GM12872 (cell line): ENCODE measurements around the gene GNG2.

Experiments used
- CTCF ChIP-seq: IDR thresholded peaks from 3 replicates; pipeline ENCODE4 v1.5.1; 2011; ENCODE audit warnings: low read depth, mild to moderate bottlenecking, low read length, moderate library complexity; ENCODE audit not compliant: insufficient read depth

GNG2 gene

GRCh38 chr14:51867741-51868140, 7.3 kb downstream of the GNG2 start:
- no peak for TF ChIP-seq CTCF

GRCh38 chr14:51868405-51868804, 8.0 kb downstream of the GNG2 start:
- no peak for TF ChIP-seq CTCF

- TF ChIP-seq CTCF: no peak
These were observed 9.1 kb downstream of the GNG2 start for GRCh38 chr14:51869411-51870100.

GRCh38 chr14:51870606-51871005, 10.2 kb downstream of the GNG2 start:
- no peak for TF ChIP-seq CTCF

- no peak for TF ChIP-seq CTCF
These were observed 11.4 kb downstream of the GNG2 start for GRCh38 chr14:51871846-51872245.

- TF ChIP-seq CTCF: no peak
These were observed 12.0 kb downstream of the GNG2 start for GRCh38 chr14:51872396-51872795.

- TF ChIP-seq CTCF: no peak
These were observed 12.9 kb downstream of the GNG2 start for GRCh38 chr14:51873221-51873893.
